Measurements from ENCODE around the gene CFB.
"Not testable (repeated sequence)": the region's sequence is repeated elsewhere in the genome, so short reads cannot be mapped to it uniquely, and the experiment has no call there.

CFB gene

DNA sequence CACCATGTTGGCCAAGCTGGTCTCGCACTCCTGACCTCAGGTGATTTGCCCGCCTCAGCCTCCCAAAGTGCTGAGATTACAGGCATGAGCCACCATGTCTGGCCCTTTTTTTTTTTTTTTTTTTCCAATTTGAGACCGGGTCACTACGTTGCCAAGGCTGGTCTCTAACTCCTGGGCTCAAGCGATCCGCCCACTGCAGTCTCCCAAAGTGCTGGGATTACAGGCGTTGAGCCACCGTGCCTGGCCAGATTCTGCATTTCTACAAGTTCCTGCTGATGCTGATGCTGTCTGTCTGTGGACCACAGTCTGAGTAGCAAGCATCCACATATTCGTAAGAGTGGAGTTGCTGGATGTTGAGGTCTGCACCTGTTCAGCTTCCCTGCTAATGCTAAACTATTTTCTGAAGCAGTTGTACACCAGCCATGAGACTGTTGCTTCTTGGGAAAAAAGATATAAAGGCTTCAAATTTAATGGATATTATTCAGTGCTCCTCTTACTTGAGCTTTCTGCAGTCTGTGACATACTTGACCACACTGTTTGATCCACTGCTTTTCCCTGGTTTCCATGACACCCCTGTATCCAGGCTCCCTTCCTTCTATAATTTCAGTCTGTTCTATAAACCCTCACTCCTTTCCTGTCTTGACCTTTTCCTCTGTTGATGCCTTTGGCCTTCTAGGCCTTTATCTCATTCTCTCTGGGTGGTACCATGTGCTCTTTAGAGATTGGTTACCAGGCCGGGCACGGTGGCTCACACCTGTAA lies 33.9 kb upstream of the CFB start:
- DNase-seq (ENCODE audit: low read depth in 2 of 2): no peak

DNA sequence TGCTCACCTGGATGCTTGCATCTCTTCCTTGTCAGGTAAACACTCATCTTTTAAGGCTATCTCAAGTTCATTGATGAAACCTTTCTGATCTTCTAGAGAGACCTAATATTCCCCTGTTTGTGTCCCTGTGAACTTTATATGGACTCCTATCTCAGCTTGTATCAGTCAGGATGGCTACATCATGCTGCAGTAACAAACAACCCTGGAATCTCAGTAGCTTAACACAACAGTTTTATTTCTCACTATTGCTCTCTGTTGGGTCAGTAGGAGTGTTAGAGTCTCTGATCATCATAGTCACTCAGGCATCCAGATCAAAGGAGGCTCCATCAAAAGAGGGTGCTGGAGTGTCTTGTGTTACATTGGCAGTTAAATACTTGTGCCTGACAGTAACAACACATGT lies 30.5 kb upstream of the CFB start:
- no peak for DNase-seq (ENCODE audit: low read depth in 2 of 2)

DNA sequence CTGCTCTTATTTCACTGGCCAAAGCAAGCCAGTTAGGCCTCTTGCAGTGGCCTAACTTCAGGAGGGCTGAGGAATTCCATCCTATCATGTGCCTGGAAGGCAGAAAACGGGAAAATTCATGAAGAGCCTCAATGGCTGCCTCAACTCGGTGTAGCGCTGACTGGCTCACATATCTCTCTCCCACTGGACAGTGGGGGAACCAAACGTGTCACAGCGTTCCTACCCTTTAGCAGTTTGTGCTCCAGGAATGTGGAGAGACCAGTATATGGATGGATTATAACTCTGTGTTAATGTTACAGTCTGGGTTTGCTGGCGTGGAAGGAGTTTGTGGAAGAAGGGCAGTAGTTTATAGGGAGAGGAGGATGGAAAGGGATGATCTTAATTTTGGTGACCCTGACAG lies 30.1 kb upstream of the CFB start:
- no peak for DNase-seq (ENCODE audit: low read depth in 2 of 2)

- no peak for DNase-seq (ENCODE audit: low read depth in 2 of 2)
Measured at GRCh38 chr6:31918069-31918720, 27.7 kb upstream of the CFB start.

- DNase-seq (ENCODE audit: low read depth in 2 of 2): no peak
Measured at GRCh38 chr6:31919624-31920303, 26.1 kb upstream of the CFB start.

DNA sequence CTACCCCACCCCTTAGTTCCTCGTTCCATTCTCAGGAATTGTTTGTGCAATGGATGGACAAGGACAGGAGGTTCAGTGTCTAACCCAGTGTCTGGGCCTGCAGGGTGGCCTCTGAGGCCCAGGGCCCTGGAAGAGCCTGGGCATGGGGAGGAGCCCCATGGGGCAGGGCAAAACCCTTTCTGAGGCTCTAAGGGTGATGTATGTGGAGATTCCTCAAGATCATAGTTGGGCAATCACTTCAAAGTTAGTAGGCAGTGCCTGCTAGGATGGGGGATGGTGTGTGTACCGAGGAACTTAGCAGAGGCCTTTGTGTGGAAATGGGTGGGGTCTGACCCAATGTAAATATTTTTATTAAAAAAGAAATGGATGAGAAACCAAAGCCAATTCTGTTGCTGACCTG lies 25.1 kb upstream of the CFB start:
- no peak for DNase-seq (ENCODE audit: low read depth in 2 of 2)

DNA sequence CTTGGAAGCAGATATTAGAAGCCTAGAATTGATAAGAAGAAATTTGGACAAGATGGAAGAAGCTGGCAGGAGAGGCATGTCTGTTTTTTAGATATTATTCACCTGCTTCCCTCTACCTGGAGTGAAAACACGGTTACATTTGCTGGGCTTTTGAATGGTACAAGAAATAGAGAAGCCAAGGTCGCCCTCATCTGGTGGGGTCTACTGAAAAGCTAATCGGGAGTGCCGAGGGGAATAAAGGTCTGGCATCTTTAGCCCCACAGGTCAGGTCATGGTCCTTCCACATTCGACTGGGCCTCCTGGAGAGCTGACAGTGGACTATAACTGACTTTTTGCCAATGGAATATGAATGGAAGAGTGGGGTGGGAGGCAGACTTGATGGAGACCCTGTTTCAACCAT lies 23.0 kb upstream of the CFB start:
- no peak for DNase-seq (ENCODE audit: low read depth in 2 of 2)

- no peak for DNase-seq (ENCODE audit: low read depth in 2 of 2)
Measured at GRCh38 chr6:31927242-31927862, 18.5 kb upstream of the CFB start, which contains the start of gene C2. TSS of gene C2 (plus strand) at chr6:31927717. CDS start at chr6:31927753, 36 bp downstream.

- no peak for DNase-seq (ENCODE audit: low read depth in 2 of 2)
Measured at GRCh38 chr6:31927863-31928671, 17.8 kb upstream of the CFB start.

GRCh38 chr6:31928672-31928939 lies 17.3 kb upstream of the CFB start:
- no peak for DNase-seq (ENCODE audit: low read depth in 2 of 2)

- no peak for DNase-seq (ENCODE audit: low read depth in 2 of 2)
Measured at GRCh38 chr6:31930962-31931361, 14.9 kb upstream of the CFB start.

- not testable (repeated sequence) for DNase-seq (ENCODE audit: low read depth in 2 of 2)
Measured at GRCh38 chr6:31932137-31932536, 13.8 kb upstream of the CFB start.

- DNase-seq (ENCODE audit: low read depth in 2 of 2): no peak
Measured at GRCh38 chr6:31933537-31933936, 12.4 kb upstream of the CFB start.

GRCh38 chr6:31935021-31935420 lies 10.9 kb upstream of the CFB start:
- no peak for DNase-seq (ENCODE audit: low read depth in 2 of 2)

GRCh38 chr6:31935823-31936222 lies 10.1 kb upstream of the CFB start:
- DNase-seq (ENCODE audit: low read depth in 2 of 2): no peak

- no peak for DNase-seq (ENCODE audit: low read depth in 2 of 2)
Measured at GRCh38 chr6:31940256-31940664, 5.6 kb upstream of the CFB start.

DNA sequence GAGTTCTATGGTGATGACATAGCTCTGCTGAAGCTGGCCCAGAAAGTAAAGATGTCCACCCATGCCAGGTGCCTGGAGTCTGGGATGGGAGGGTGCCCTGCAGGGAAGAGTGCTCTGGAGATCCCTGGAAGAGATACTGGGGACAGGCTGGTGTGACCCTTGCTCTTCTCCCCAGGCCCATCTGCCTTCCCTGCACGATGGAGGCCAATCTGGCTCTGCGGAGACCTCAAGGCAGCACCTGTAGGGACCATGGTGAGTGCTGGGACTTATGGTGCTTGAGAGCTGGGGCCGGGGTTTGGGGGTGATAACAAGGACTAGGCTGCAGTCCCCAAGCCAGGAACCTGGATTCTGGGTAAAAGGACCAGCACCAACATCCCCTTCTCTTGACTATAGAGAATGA lies 2.2 kb upstream of the CFB start:
- no peak for DNase-seq (ENCODE audit: low read depth in 2 of 2)

DNA sequence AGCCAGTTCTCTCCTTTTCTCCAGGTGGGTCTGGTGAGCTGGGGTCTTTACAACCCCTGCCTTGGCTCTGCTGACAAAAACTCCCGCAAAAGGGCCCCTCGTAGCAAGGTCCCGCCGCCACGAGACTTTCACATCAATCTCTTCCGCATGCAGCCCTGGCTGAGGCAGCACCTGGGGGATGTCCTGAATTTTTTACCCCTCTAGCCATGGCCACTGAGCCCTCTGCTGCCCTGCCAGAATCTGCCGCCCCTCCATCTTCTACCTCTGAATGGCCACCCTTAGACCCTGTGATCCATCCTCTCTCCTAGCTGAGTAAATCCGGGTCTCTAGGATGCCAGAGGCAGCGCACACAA lies 765 bp upstream of the CFB start:
- DNase-seq (ENCODE audit: low read depth in 2 of 2): no peak

DNA sequence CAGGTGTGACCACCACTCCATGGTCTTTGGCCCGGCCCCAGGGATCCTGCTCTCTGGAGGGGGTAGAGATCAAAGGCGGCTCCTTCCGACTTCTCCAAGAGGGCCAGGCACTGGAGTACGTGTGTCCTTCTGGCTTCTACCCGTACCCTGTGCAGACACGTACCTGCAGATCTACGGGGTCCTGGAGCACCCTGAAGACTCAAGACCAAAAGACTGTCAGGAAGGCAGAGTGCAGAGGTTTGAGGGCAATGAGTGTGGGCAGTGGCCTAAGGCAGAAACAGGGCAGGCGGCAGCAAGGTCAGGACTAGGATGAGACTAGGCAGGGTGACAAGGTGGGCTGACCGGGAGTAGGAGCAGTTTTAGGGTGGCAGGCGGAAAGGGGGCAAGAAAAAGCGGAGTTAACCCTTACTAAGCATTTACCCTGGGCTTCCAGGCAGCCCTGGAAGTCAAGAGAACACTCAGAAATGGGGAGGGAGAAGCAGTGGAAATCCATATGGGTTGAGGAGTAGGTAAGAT lies 533 bp downstream of the CFB start:
- DNase-seq (ENCODE audit: low read depth in 2 of 2): no peak

DNA sequence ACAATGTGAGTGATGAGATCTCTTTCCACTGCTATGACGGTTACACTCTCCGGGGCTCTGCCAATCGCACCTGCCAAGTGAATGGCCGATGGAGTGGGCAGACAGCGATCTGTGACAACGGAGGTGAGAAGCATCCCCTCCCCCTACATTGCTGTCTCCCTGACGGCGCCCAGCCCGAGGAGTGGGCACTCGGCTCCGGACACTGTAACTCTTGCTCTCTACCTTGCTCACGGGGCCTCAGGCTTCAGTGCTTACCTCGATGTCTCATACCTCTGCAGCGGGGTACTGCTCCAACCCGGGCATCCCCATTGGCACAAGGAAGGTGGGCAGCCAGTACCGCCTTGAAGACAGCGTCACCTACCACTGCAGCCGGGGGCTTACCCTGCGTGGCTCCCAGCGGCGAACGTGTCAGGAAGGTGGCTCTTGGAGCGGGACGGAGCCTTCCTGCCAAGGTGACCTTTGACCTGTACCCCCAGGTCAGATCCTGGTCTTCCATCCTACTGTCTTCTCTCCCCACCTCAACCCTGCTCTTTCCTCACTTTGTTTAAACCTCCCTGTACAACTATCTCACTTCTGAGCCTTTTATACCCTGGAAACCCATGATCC lies 1.3 kb downstream of the CFB start:
- DNase-seq (ENCODE audit: low read depth in 2 of 2): no peak

DNA sequence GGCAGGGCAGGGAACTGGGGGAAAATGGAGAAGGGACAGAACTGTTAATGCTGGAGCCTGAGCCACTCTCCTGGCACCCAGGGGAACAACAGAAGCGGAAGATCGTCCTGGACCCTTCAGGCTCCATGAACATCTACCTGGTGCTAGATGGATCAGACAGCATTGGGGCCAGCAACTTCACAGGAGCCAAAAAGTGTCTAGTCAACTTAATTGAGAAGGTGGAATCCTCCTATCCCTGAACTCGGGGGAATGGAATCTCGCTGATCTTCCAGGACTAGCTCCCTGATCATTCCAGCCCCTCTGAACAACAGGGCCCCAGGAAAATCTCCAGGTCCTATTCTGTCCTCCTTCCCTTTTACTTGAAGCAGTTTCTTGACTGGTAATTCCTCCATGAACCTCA lies 2.0 kb downstream of the CFB start:
- DNase-seq (ENCODE audit: low read depth in 2 of 2): no peak

All from stimulated activated CD4-positive, alpha-beta T cell treated with anti-CD3 and anti-CD28 coated beads, Interleukin-1b, Interleukin-23, amount 100 ng/mL, for 4 hours (primary cell).